GM18498 (cell line): ENCODE results near the gene PGAP3.

Source experiments
- ATAC-seq: cut with Tn5 transposase; IDR thresholded peaks from one replicate; pipeline ENCODE4 v1.9.1; 2021; ENCODE audit warnings: mild to moderate bottlenecking, moderate library complexity; ENCODE audit not compliant: unreplicated experiment

PGAP3 gene

GRCh38 chr17:39640591-39641031 is 47.2 kb downstream of the PGAP3 start:
- no peak for ATAC-seq

- no peak for ATAC-seq
Observed at GRCh38 chr17:39639566-39640458, 48.0 kb downstream of the PGAP3 start.

GRCh38 chr17:39639043-39639442 is 48.8 kb downstream of the PGAP3 start:
- ATAC-seq = no peak

- ATAC-seq = no peak
Observed at GRCh38 chr17:39638317-39638716, 49.5 kb downstream of the PGAP3 start.

- peak; percentile 82 for ATAC-seq
Observed at GRCh38 chr17:39636927-39637736, 50.7 kb downstream of the PGAP3 start, which contains the start of gene STARD3. STARD3 (plus strand) TSS chr17:39637144; CDS start chr17:39653532, 16,388 bp downstream.

- no peak for ATAC-seq
Observed at GRCh38 chr17:39636587-39636926, 51.3 kb downstream of the PGAP3 start.

- ATAC-seq = no peak
Observed at GRCh38 chr17:39635614-39636176, 52.2 kb downstream of the PGAP3 start.

GRCh38 chr17:39634384-39634871 is 53.4 kb downstream of the PGAP3 start:
- no peak for ATAC-seq

- ATAC-seq = no peak
Observed at GRCh38 chr17:39633570-39634183, 54.2 kb downstream of the PGAP3 start.

- ATAC-seq = no peak
Observed at GRCh38 chr17:39632153-39632941, 55.5 kb downstream of the PGAP3 start.

GRCh38 chr17:39631403-39631802 is 56.5 kb downstream of the PGAP3 start:
- no peak for ATAC-seq

- ATAC-seq = no peak
Observed at GRCh38 chr17:39629898-39630297, 58.0 kb downstream of the PGAP3 start.

- ATAC-seq = no peak
Observed at GRCh38 chr17:39629494-39629880, 58.4 kb downstream of the PGAP3 start.

- ATAC-seq = no peak
Observed at GRCh38 chr17:39628655-39629493, 59.0 kb downstream of the PGAP3 start.

GRCh38 chr17:39627712-39628516 is 59.9 kb downstream of the PGAP3 start:
- no peak for ATAC-seq

GRCh38 chr17:39627047-39627711 is 60.7 kb downstream of the PGAP3 start:
- ATAC-seq = no peak

GRCh38 chr17:39626171-39627046 is 61.4 kb downstream of the PGAP3 start, which contains the start of gene PPP1R1B:
PPP1R1B (plus strand) TSS chr17:39626952; CDS start chr17:39627393, 441 bp downstream.
- ATAC-seq = no peak
